GM12874 (cell line): ENCODE measurements around the gene RNF222.

Source experiments
- CTCF ChIP-seq: IDR thresholded peaks from 2 replicates; pipeline ENCODE4 v1.5.1; 2011; ENCODE audit warnings: low read depth, mild to moderate bottlenecking, control low read depth, low read length, moderate library complexity; ENCODE audit not compliant: insufficient read depth

Gene RNF222

GRCh38 chr17:8420041-8420934 is 22.7 kb upstream of the RNF222 start:
- TF ChIP-seq CTCF, result no peak

GRCh38 chr17:8419305-8419704 is 21.7 kb upstream of the RNF222 start:
- TF ChIP-seq CTCF, result no peak

- no peak for TF ChIP-seq CTCF
These were observed 20.8 kb upstream of the RNF222 start for GRCh38 chr17:8418471-8418870.

GRCh38 chr17:8417806-8418205 is 20.2 kb upstream of the RNF222 start:
- no peak for TF ChIP-seq CTCF

- TF ChIP-seq CTCF, result no peak
These were observed 16.3 kb upstream of the RNF222 start for GRCh38 chr17:8413938-8414337.

- no peak for TF ChIP-seq CTCF
These were observed 15.7 kb upstream of the RNF222 start for GRCh38 chr17:8413328-8413727.

- TF ChIP-seq CTCF, result no peak
These were observed 14.5 kb upstream of the RNF222 start for GRCh38 chr17:8412089-8412488.
